HPDE6-E6E7 (cell line): Measurements from ENCODE around the gene CLIP1.
A peak's percentile ranks its signal among the peaks of the same experiment; 100 is the strongest.
"Not testable (repeated sequence)": the region's sequence is repeated elsewhere in the genome, so short reads cannot be mapped to it uniquely, and the experiment has no call there.

ENCODE experiments used
- DNase-seq: peaks from one replicate; pipeline ENCODE4 v3.0.0; 2011; ENCODE audit warnings: missing footprints; ENCODE audit errors: extremely low spot score

Gene CLIP1

DNA sequence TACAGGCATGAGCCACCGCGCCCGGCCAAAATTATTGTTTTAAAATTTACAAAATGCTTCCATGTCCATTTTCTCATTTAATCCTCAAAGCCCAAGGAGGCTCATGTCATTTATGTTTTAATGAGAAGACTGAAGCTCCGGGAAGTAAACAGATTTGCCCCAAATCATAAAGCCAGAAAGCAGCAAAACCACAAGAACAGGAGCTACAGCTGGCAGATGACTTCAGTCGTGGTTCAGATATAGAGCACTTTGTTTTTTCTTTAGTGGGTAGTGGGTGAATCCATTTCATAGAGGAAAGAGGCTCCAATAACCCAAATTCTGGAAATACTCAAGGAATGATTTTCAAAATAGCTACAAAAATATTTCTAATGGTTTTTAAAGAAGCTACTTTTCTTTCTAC, 110.8 kb downstream of the CLIP1 start:
- DNase-seq, result no peak

DNA sequence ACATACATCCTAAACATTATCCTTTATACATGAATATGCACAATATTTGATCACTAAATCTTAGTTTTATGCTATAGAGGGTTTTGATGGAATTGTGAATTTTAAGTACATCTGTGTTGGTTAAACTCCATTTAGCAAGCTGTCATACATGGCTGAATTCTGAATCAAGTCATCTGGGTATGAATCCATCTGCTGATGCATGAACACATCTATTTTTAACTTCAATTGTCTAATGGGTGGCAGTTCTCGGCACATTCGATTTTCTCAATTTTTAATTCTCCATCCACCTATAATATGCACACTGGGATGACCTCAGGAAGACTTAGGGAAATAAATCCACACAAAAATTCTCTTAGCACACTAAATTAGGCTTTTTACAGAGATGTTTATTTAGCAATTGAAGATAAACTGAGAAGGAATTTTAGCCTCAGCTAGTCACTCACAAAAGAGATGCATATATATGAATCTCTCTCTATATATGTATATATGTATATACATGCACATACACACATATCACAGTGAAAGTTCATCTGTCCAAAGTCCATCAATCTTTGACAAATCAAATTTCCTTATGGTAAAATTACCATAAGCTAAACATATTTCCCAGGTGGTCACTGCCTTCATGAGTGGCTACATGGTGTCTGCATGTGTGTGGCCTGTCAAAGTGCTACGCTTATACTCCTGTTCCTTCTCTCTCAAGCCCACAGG, 111.7 kb downstream of the CLIP1 start:
- no peak for DNase-seq

DNA sequence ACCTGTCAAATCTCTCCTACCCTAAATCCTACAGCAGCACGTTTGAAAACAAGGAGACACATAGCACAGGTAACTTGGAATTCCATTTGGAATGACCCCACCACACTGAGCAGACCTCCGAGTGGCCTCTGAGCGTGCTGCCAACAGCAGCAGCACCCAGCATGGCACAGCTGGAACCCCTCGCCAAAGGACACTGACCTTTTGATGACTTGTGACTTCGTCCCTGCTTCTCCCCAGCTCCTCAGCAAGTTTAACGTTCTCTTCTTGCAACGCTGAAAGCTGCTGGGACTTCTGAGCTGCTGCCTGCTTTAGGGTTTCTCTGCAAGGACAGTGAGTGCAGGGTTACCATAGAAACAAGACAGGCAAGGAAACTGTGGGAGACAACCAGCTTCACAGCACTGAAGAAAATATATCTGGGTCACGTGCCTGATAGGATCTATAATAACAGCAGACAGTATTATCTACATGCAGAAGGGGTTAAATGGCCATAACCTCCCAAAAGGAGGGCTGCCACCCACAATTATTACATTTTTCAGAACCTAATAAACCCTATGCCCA, 112.8 kb downstream of the CLIP1 start:
- no peak for DNase-seq

- DNase-seq, result no peak
Observed at GRCh38 chr12:122308811-122309210, 113.7 kb downstream of the CLIP1 start.

- DNase-seq, result no peak
Observed at GRCh38 chr12:122306407-122306806, 116.1 kb downstream of the CLIP1 start.

DNA sequence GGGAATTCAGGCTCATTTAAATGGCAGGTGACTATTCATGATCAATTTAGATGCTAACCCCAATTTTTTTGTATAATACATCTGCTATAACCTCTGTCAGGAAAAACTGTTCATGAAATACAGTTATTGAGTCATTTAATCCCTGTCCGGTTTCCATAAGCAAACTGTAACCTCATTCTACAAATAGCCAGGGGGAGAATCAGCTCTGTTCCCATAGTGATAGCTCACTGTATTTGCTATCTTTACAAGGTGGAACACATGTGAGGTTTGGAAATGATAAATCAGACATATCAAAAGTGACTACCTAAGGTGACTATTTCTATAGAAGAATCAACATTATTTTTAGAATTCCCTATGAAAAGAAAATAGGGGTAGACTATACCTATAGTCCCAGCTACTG, 117.5 kb downstream of the CLIP1 start:
- no peak for DNase-seq

DNA sequence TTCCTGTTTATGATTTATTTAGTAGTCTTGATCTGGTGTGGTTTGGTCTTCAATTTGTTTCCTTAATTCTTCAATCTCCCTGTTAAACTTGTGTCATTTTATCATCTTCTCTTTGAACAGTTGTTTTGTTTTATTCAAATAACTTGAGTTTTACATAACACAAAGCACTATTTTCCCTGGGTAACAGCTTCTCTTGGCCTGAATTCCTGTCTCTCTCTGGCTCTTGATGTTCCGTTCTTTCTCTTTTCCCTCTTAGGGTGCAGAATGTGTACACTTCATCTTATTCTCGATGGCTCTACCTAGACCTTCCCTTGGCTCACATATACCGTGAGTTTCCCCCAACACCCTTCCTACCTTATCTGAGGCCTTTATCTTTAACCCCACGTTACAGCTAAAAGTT, 119.4 kb downstream of the CLIP1 start:
- no peak for DNase-seq

DNA sequence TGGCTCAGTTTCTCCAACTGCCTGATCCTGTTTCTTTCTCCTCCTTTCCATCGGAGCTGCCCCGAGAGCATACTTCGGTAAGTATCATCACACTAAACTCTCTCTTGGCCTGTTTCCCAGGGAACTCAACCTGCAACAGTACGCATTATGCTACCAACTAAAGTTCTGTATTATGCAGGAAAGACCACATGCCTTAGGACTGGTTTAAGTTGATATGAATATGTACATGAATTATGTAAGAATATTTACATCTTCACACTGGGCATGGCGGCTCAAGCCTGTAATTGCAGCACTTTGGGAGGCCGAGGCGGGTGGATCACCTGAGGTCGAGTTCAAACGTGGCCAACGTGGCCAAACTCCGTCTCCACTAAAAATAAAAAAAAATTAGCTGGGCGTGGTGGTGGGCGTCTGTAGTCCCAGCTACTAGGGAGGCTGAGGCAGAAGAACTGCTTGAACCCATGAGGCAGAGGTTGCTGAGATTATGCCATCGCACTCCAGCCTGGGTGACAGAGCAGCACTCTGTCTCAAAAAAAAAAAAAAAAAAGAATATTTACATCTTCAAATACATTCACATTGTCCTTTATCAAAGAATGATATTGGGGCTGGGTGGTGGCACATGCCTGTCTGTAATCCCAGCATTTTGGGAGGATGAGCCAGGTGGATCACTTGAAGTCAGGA, 124.3 kb downstream of the CLIP1 start:
- DNase-seq, result no peak

DNA sequence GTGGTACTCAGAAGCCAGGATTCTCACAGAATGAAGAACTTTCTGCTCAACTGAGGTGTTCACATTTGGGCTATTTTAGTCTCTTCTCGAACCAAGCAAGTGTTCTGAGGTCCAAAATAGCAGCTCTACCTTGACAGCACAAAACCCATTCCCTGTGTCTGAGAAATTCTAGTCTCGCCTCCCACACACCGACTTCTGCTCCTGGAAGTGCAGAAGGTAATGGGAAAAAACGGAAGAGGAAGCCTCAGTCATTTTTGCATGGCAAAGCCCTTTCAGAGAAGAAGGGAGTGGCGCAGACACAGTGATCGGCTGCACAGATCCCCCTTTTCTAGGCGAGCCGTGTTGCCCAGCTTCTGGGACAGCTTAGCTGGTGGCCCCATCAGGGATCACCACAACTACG, 125.0 kb downstream of the CLIP1 start:
- DNase-seq, result no peak

- no peak for DNase-seq
Observed at GRCh38 chr12:122295877-122296276, 126.6 kb downstream of the CLIP1 start.

GRCh38 chr12:122293081-122293480, 129.4 kb downstream of the CLIP1 start:
- DNase-seq, result no peak

DNA sequence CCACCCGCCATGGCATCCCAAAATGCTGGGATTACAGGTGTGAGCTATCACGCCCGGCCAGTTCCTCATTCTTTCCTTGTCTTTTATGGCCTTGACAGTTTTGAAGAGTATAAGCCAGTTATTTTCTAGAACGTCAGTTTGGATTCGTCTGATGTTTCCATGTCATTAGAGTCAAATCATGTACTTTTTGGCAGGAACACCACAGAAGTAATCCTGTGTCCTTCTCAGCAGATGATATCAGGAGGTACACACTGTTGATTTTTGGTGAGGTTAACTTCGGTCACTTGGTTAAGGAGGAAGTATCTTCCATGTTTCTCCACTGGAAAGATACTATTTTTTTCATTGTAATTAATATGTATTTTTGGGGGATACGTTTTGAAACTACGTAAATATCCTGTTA, 131.0 kb downstream of the CLIP1 start:
- DNase-seq, result no peak

GRCh38 chr12:122283680-122284079, 138.8 kb downstream of the CLIP1 start:
- DNase-seq, result no peak

GRCh38 chr12:122282061-122282460, 140.4 kb downstream of the CLIP1 start:
- DNase-seq, result no peak

GRCh38 chr12:122276242-122276641, 146.2 kb downstream of the CLIP1 start:
- no peak for DNase-seq

DNA sequence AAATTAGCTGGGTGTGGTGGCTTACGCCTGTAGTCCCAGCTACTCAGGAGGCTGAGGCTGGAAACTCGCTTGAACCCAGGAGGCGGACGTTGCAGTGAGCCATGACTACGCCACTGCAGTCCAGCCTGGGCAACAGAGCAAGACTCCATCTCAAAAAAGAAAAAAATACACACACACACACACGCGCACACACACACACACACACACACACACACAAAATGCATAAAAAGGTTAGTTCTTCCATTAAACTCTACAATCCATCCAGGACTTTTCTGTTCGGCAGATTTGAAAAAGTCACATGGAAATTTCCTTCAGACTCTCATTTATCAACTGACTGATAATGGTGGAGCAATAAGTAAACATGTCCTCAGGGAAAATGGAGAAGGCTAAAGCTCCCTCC, 147.0 kb downstream of the CLIP1 start:
- DNase-seq, result no peak

GRCh38 chr12:122266230-122266901, 156.1 kb downstream of the CLIP1 start, which contains the start of gene VPS33A:
TSS of gene VPS33A (minus strand) at chr12:122266494. CDS start at chr12:122266408, 86 bp downstream.
- peak; percentile 98 for DNase-seq

DNA sequence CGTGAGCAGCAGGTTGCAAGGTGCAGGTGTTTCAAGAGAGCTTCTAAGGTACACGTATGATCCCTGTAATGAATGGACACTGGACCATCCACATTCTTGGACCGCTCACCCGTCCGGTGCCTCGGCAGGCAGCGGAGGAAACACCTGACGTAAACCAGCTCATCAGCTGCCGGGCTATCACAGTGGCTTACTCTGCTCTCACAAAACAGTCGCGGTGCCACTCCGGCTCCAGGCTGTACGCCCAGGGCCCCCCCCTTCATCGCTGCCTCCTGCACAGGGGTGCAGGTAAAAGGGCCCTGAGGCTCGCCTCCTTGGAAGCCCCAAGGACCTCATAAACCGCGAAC, 156.6 kb downstream of the CLIP1 start:
- DNase-seq, result peak; percentile 28

DNA sequence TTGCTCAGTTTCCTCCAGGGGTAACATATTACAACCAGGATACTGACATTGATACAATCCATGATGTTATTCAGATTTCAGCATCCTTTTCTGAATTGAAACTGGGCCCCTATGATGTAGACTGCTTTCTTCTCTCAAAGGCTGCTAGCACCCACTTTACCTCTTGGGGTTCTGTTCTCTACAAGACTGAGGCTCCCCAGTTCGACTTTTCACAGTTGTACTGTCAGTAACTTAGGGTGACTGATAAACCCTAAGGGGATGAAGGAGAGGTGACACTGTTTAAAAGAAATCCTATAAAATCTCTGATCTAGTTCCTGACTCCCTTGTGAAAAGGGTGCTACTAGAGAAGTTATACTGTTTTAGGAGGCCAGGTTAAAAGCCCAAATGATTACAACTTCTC, 157.0 kb downstream of the CLIP1 start:
- DNase-seq, result no peak

DNA sequence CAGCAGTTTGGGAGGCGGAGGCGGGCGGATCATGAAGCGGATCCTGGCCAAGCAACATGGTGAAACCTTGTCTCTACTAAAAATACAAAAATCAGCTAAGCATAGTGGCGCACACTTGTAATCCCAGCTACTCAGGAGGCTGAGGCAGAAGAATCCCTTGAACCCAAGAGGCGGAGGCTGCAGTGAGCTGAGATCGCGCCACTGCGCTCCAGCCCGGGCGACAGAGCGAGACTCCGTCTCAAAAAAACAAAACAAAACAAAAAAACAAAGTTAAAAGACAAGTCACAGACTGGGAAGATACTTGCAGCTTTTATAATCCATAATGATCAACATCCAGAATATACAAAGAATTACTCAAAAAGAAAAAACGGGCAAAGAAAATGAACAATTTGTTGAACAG, 161.7 kb downstream of the CLIP1 start:
- not testable (repeated sequence) for DNase-seq

DNA sequence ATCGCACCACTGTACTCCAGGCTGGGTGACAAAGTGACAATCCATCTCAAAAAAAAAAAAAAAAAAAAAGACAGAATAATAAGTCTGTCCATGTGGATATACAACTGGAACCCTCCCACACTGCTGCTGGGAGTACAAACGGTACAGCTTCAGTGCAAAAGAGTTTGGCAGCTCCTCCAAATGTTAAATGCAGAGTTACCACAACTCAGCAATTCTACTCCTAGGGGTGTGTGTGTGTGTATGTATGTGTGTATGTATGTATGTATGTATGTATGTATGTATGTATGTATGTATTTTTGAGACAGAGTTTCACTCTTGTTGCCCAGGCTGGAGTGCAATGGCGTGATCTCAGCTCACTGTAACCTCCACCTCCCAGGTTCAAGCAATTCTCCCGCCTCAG, 163.5 kb downstream of the CLIP1 start:
- DNase-seq, result not testable (repeated sequence)

GRCh38 chr12:122258462-122258861, 164.0 kb downstream of the CLIP1 start:
- not testable (repeated sequence) for DNase-seq

DNA sequence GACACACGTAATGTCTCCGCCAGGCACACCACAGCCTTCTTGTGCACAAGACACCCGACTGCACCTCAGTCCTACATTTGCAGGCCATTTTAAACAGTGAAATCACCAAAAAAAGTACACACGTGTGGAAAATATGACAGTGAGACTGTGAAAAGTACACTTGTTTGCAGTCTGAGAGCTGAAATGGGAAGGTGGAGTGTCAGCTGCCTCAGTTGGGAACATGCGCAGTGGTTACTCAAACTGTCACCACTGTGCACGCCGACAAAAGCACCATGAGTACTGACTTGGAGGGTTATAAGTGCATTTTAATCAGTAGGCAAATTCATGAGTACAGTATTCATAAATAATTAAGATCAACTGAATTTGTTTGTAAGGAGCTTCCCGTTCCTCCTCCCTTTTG, 171.9 kb downstream of the CLIP1 start:
- DNase-seq, result no peak
